HG03039 (cell line): ENCODE results near the gene INPP4A.
"Not testable (repeated sequence)": the region's sequence is repeated elsewhere in the genome, so short reads cannot be mapped to it uniquely, and the experiment has no call there.

Source experiments
- ATAC-seq: cut with Tn5 transposase; IDR thresholded peaks from one replicate; pipeline ENCODE4 v1.9.1; 2021; ENCODE audit warnings: mild to moderate bottlenecking, moderate library complexity; ENCODE audit not compliant: unreplicated experiment

INPP4A gene

GRCh38 chr2:98578231-98578630, 133.6 kb downstream of the INPP4A start:
- no peak for ATAC-seq

GRCh38 chr2:98579926-98580325, 135.3 kb downstream of the INPP4A start:
- no peak for ATAC-seq

- ATAC-seq = no peak
Observed at GRCh38 chr2:98580656-98581284, 136.1 kb downstream of the INPP4A start.

- ATAC-seq = no peak
Observed at GRCh38 chr2:98582523-98582922, 137.9 kb downstream of the INPP4A start.

- ATAC-seq = no peak
Observed at GRCh38 chr2:98583276-98583675, 138.6 kb downstream of the INPP4A start.

- ATAC-seq = no peak
Observed at GRCh38 chr2:98583816-98584618, 139.4 kb downstream of the INPP4A start.

- ATAC-seq = no peak
Observed at GRCh38 chr2:98585386-98585785, 140.7 kb downstream of the INPP4A start.

- ATAC-seq = no peak
Observed at GRCh38 chr2:98586551-98587140, 142.0 kb downstream of the INPP4A start.

- ATAC-seq = no peak
Observed at GRCh38 chr2:98588880-98589431, 144.3 kb downstream of the INPP4A start.

GRCh38 chr2:98589489-98589888, 144.8 kb downstream of the INPP4A start:
- ATAC-seq = no peak

- ATAC-seq = no peak
Observed at GRCh38 chr2:98592565-98592964, 147.9 kb downstream of the INPP4A start.

GRCh38 chr2:98594665-98595064, 150.0 kb downstream of the INPP4A start:
- not testable (repeated sequence) for ATAC-seq

GRCh38 chr2:98598781-98599428, 154.2 kb downstream of the INPP4A start:
- ATAC-seq = no peak

GRCh38 chr2:98601532-98602132, 157.0 kb downstream of the INPP4A start:
- ATAC-seq = peak; percentile 68

- no peak for ATAC-seq
Observed at GRCh38 chr2:98604547-98604946, 159.9 kb downstream of the INPP4A start.

GRCh38 chr2:98605076-98605475, 160.4 kb downstream of the INPP4A start:
- ATAC-seq = no peak

- no peak for ATAC-seq
Observed at GRCh38 chr2:98606431-98606830, 161.8 kb downstream of the INPP4A start.

GRCh38 chr2:98607104-98607503, 162.4 kb downstream of the INPP4A start:
- no peak for ATAC-seq

- no peak for ATAC-seq
Observed at GRCh38 chr2:98607741-98608115, 163.1 kb downstream of the INPP4A start.

- ATAC-seq = peak; percentile 80
Observed at GRCh38 chr2:98608116-98608961, 163.7 kb downstream of the INPP4A start, which contains the start of the genes COA5 and UNC50. Gene COA5 (minus strand): TSS chr2:98608512. CDS start chr2:98608405, 107 bp downstream. Gene UNC50 (plus strand): TSS chr2:98608589. CDS start chr2:98609760, 1,171 bp downstream.
